ENCODE data around the gene BTLA. TPM values are rescaled to one million over a fixed set of nuclear protein-coding genes. Genes with fewer than 3 reads are reported as not detected.

The BTLA gene
- polyA plus RNA-seq, 1 experiment: not detected

GRCh38 chr3:112471596-112472325 lies 27.5 kb downstream of the BTLA start:
- no peak for DNase-seq (ENCODE audit: low read depth)
- Histone ChIP-seq H3K36me3 (ENCODE audit: control insufficient read depth, insufficient read depth, low read length) (no peaks in the 10 kb centered on the region), H3K4me3 (ENCODE audit: low read depth, low read length) (no peak overlapping the region), H3K27me3 (ENCODE audit: control insufficient read depth, insufficient read depth, low read length) (no peaks in the 10 kb centered on the region)
- ChIA-PET CTCF (interaction anchor here (1.0 kb wide), 1 partner anchor 22 kb away, joined by 3 read pairs; no protein-coding TSS in a partner anchor), POLR2A (no interaction called here)
- no peak for TF ChIP-seq CTCF (IDR thresholded peaks at IDR 0.05; ENCODE audit: insufficient read depth, low read depth, low read length)

- Histone ChIP-seq H3K27me3 (ENCODE audit: control insufficient read depth, insufficient read depth, low read length) (no peaks in the 10 kb centered on the region), H3K36me3 (ENCODE audit: control insufficient read depth, insufficient read depth, low read length) (no peaks in the 10 kb centered on the region), H3K4me3 (ENCODE audit: low read depth, low read length) (no peak overlapping the region)
- no peak for DNase-seq (ENCODE audit: low read depth)
- POLR2A ChIA-PET: no interaction called here
- CTCF ChIA-PET: no interaction called here
- no peak for TF ChIP-seq CTCF (IDR thresholded peaks at IDR 0.05; ENCODE audit: insufficient read depth, low read depth, low read length)
Observed at GRCh38 chr3:112470788-112471187, 28.5 kb downstream of the BTLA start.

- POLR2A ChIA-PET: no interaction called here
- Histone ChIP-seq H3K4me3 (ENCODE audit: low read depth, low read length) (no peak overlapping the region), H3K27me3 (ENCODE audit: control insufficient read depth, insufficient read depth, low read length) (no peaks in the 10 kb centered on the region), H3K36me3 (ENCODE audit: control insufficient read depth, insufficient read depth, low read length) (no peaks in the 10 kb centered on the region)
- TF ChIP-seq CTCF (IDR thresholded peaks at IDR 0.05; ENCODE audit: insufficient read depth, low read depth, low read length): no peak
- DNase-seq (ENCODE audit: low read depth): no peak
- CTCF ChIA-PET: no interaction called here
Observed at GRCh38 chr3:112469671-112470070, 29.6 kb downstream of the BTLA start.

- POLR2A ChIA-PET: no interaction called here
- H3K4me3 ChIP-seq (ENCODE audit: low read depth, low read length): no peak overlapping the region
- H3K36me3 ChIP-seq (ENCODE audit: control insufficient read depth, insufficient read depth, low read length): no peaks in the 10 kb centered on the region
- no peak for DNase-seq (ENCODE audit: low read depth)
- no peak for TF ChIP-seq CTCF (IDR thresholded peaks at IDR 0.05; ENCODE audit: insufficient read depth, low read depth, low read length)
- CTCF ChIA-PET: no interaction called here
- H3K27me3 ChIP-seq (ENCODE audit: control insufficient read depth, insufficient read depth, low read length): no peaks in the 10 kb centered on the region
Observed at GRCh38 chr3:112467539-112467938, 31.7 kb downstream of the BTLA start.

- ChIA-PET CTCF (no interaction called here), POLR2A (no interaction called here)
- no peaks in the 10 kb centered on the region for H3K36me3 ChIP-seq (ENCODE audit: control insufficient read depth, insufficient read depth, low read length)
- TF ChIP-seq CTCF (IDR thresholded peaks at IDR 0.05; ENCODE audit: insufficient read depth, low read depth, low read length): no peak
- no peak for DNase-seq (ENCODE audit: low read depth)
- H3K4me3 ChIP-seq (ENCODE audit: low read depth, low read length): no peak overlapping the region
- no peaks in the 10 kb centered on the region for H3K27me3 ChIP-seq (ENCODE audit: control insufficient read depth, insufficient read depth, low read length)
Observed at GRCh38 chr3:112466020-112466419, 33.3 kb downstream of the BTLA start.

Measured in BJ (cell line).